Spleen (tissue), 11 donors: ENCODE data around the gene ZNF474. TPM values are rescaled to one million over a fixed set of nuclear protein-coding genes. Genes with fewer than 3 reads are reported as not detected.

Experiments used
- DNase-seq: peaks from one replicate; pipeline ENCODE4 v3.0.0-alpha.2; 2020
- H3K27ac ChIP-seq, 8 donors: fragments of 200-600 bp; sonication (generic) in 7 of 8; 1 replicate in 4 of 8; 2 replicates in 4 of 8; pipeline versions ENCODE4 v1.5.0 to v1.8.0; 2016 to 2021; ENCODE audit warnings: inconsistent platforms in 4 of 8, mild to moderate bottlenecking in 4 of 8, moderate library complexity in 1 of 8
- H3K27me3 ChIP-seq, 7 donors: fragments of 200-600 bp; sonication (generic) in 6 of 7; replicated peaks in 1 of 7; 1 replicate in 4 of 7; 2 replicates in 3 of 7; pipeline versions ENCODE4 v1.5.0 to v1.8.0; 2016 to 2021; ENCODE audit warnings: inconsistent platforms in 3 of 7, mild to moderate bottlenecking in 1 of 7
- H3K36me3 ChIP-seq, 6 donors: fragments of 200-600 bp; sonication (generic) in 5 of 6; 1 replicate in 4 of 6; 2 replicates in 2 of 6; pipeline versions ENCODE4 v1.5.0 to v1.8.0; 2016 to 2021; ENCODE audit warnings: inconsistent platforms in 2 of 6
- H3K4me1 ChIP-seq, 6 donors: fragments of 200-600 bp; sonication (generic) in 5 of 6; 1 replicate in 3 of 6; 2 replicates in 3 of 6; pipeline versions ENCODE4 v1.5.0 to v1.8.0; 2016 to 2021; ENCODE audit warnings: inconsistent platforms in 3 of 6
- H3K4me3 ChIP-seq, 8 donors: fragments of 200-600 bp; sonication (generic) in 7 of 8; 1 replicate in 4 of 8; 2 replicates in 4 of 8; pipeline versions ENCODE4 v1.5.0 to v1.8.0; 2016 to 2021; ENCODE audit warnings: inconsistent platforms in 4 of 8, mild to moderate bottlenecking in 4 of 8, moderate library complexity in 2 of 8
- H3K9me3 ChIP-seq, 8 donors: fragments of 200-600 bp; sonication (generic) in 7 of 8; 1 replicate in 4 of 8; 2 replicates in 4 of 8; pipeline versions ENCODE4 v1.5.0 to v1.8.0; 2016 to 2021; ENCODE audit warnings: inconsistent platforms in 4 of 8
- POLR2A ChIP-seq, 3 donors: fragments of 450-650 bp; IDR thresholded peaks; one replicate each; pipeline ENCODE4 v1.5.1; 2017; ENCODE audit warnings: antibody characterized with exemption in 3 of 3, mild to moderate bottlenecking in 1 of 3
- POLR2AphosphoS5 ChIP-seq, 3 donors: sonication (generic); formaldehyde crosslinking; IDR thresholded peaks; one replicate each; pipeline ENCODE4 v1.5.1; 2017; ENCODE audit warnings: antibody characterized with exemption in 3 of 3
- WGBS, 5 donors: extraction: QIAGEN DNeasy Blood & Tissue Kit in 3 of 5; methylation state at CpG; one replicate each; pipeline versions ENCODE4 v1.1.5 to v1.1.7; 2013 to 2018; 5-methylcytosine and 5-hydroxymethylcytosine counted together
- intact Hi-C: fragments of 100-400 bp; cut with DNase I; formaldehyde crosslinking; loops from one replicate; pipeline ENCODE4 v1.15.0; 2023; ENCODE audit warnings: low total_unique reads
- polyA plus RNA-seq, 3 donors: library from polyadenylated mRNA; stranded (reverse); fragments of 200-250 nt; gene quantifications; one replicate each; pipeline ENCODE4 v1.2.1, GENCODE V29; 2013
- total RNA-seq, 7 donors: library from RNA; depleted of rRNA in 3 of 7; stranded (reverse); fragments of >200 nt in 3 of 7; fragmentation: NEBNext Ultra II Directional in 4 of 7; extraction: Animal tissue kit (Norgen Biotek cat#: 25700) in 4 of 7; gene quantifications; one replicate each; pipeline versions ENCODE4 v1.1.0 to v1.2.1, GENCODE V29; 2016 to 2021
- TF ChIP-seq, protein P1 (sequence below), 11 experiments: fragments of 200-600 bp in 7 of 11; fragments of 450-650 bp in 4 of 11; sonication (generic) in 4 of 11; IDR thresholded peaks in 8 of 11; conservative IDR thresholded peaks in 3 of 11; 1 replicate in 7 of 11; 2 replicates in 4 of 11; pipeline versions ENCODE4 v1.4.0 to v1.8.0; 2016 to 2021; ENCODE audit warnings: antibody characterized with exemption in 11 of 11, inconsistent platforms in 4 of 11, mild to moderate bottlenecking in 1 of 11
- donor health status: healthy with polysubstance abuse.
- donor health status: DM: no; HTN: no; CAD: no; lungs with moderate emphysema.
- donor health status: DM: no; HTN: no; CAD: no.
- donor health status: Bipolar disorder and iron deficiency.
- donor health status: healthy.
- donor health status: DM: no; HTN: no; CAD: no.
- donor health status: DM: yes; HTN: yes; CAD: no.

The ZNF474 gene
- total and polyA plus RNA-seq, 10 donors: 0.05 to 0.60 (median 0.42) TPM; not detected in 5

DNA sequence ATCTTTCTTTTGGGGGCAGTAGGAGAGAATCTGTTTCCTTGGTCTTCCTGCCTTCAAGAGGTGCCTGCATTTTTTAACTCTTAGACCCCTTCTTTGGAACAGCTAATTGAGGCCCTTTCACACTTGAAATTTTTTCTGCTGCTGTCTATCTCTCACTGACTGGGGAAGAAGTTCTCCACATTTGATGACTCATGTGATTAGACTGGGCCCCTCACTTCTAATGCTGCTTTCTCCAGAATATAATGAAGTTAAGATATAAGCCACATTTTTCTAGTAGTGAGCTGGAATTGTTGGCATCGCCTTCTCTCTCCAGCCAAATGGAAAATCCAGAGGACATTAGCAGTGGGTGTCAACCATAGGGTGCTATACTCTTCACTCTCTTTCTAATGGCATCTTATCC lies 12.4 kb downstream of the ZNF474 start:
- 84 to 95% (median 89%) methylated on average over 1 of the region's 1 CpG for WGBS, 5 donors
- no peak for DNase-seq
- Histone ChIP-seq H3K27ac (no peak overlapping the region), H3K36me3 (no peaks in the 10 kb centered on the region), H3K4me3 (no peak overlapping the region), H3K27me3 (no peaks in the 10 kb centered on the region), H3K9me3 (no peaks in the 10 kb centered on the region), H3K4me1 (no peaks in the 10 kb centered on the region)
- intact Hi-C loops: no loop called here
- TF ChIP-seq, protein P1, sequence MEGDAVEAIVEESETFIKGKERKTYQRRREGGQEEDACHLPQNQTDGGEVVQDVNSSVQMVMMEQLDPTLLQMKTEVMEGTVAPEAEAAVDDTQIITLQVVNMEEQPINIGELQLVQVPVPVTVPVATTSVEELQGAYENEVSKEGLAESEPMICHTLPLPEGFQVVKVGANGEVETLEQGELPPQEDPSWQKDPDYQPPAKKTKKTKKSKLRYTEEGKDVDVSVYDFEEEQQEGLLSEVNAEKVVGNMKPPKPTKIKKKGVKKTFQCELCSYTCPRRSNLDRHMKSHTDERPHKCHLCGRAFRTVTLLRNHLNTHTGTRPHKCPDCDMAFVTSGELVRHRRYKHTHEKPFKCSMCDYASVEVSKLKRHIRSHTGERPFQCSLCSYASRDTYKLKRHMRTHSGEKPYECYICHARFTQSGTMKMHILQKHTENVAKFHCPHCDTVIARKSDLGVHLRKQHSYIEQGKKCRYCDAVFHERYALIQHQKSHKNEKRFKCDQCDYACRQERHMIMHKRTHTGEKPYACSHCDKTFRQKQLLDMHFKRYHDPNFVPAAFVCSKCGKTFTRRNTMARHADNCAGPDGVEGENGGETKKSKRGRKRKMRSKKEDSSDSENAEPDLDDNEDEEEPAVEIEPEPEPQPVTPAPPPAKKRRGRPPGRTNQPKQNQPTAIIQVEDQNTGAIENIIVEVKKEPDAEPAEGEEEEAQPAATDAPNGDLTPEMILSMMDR (IDR thresholded peaks at IDR 0.05 in 8 of 11, conservative IDR thresholded peaks at IDR 0.05 in 3 of 11): no peak
- TF ChIP-seq POLR2AphosphoS5 (IDR thresholded peaks at IDR 0.05) (no peak), POLR2A (IDR thresholded peaks at IDR 0.05) (no peak)

GRCh38 chr5:122142480-122143164 lies 13.3 kb downstream of the ZNF474 start:
- H3K4me1 ChIP-seq: no peaks in the 10 kb centered on the region
- WGBS, 5 donors: 83 to 92% (median 91%) methylated on average over 6 of the region's 6 CpGs
- H3K9me3 ChIP-seq: no peaks in the 10 kb centered on the region
- intact Hi-C loops: no loop called here
- no peak overlapping the region for H3K27ac ChIP-seq
- DNase-seq: no peak
- no peaks in the 10 kb centered on the region for H3K36me3 ChIP-seq
- TF ChIP-seq POLR2AphosphoS5 (IDR thresholded peaks at IDR 0.05) (no peak), POLR2A (IDR thresholded peaks at IDR 0.05) (no peak)
- TF ChIP-seq, protein P1 (IDR thresholded peaks at IDR 0.05 in 8 of 11, conservative IDR thresholded peaks at IDR 0.05 in 3 of 11): no peak
- H3K4me3 ChIP-seq: no peak overlapping the region
- no peaks in the 10 kb centered on the region for H3K27me3 ChIP-seq

- 73 to 91% (median 79%) methylated on average over 1 of the region's 1 CpG for WGBS, 5 donors
- TF ChIP-seq POLR2AphosphoS5 (IDR thresholded peaks at IDR 0.05): no peak
- TF ChIP-seq POLR2A (IDR thresholded peaks at IDR 0.05): no peak
- TF ChIP-seq, protein P1 (IDR thresholded peaks at IDR 0.05 in 8 of 11, conservative IDR thresholded peaks at IDR 0.05 in 3 of 11): no peak
- intact Hi-C loops: no loop called here
- H3K4me3 ChIP-seq: no peak overlapping the region
- DNase-seq: no peak
- no peaks in the 10 kb centered on the region for H3K27me3 ChIP-seq
- H3K9me3 ChIP-seq: no peaks in the 10 kb centered on the region
- H3K27ac ChIP-seq: no peak overlapping the region
- H3K4me1 ChIP-seq: no peaks in the 10 kb centered on the region
- no peaks in the 10 kb centered on the region for H3K36me3 ChIP-seq
Measured at GRCh38 chr5:122144236-122144635, 14.9 kb downstream of the ZNF474 start.

DNA sequence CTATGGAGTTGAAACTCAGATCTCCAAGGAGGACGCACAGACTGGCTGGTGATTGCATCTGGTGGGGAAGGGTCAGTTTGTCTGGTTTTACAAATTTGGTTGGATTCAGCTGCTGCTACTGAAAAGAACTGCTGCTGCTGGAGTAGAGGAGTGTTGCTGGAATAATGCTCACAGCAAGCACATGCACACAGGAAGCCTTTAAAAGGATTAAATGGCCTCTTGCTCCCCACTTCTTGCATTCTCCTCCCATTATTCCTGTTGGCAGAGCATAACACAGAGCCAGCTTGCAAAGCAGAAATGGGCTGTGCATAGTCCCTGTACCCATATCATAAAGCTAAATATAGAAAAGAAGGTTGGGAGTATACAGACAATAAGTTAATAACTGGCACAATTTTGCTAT lies 16.6 kb downstream of the ZNF474 start:
- H3K27me3 ChIP-seq: no peaks in the 10 kb centered on the region
- WGBS, 5 donors: 77 to 97% (median 90%) methylated on average over 1 of the region's 1 CpG
- H3K4me3 ChIP-seq: no peak overlapping the region
- no peak overlapping the region for H3K27ac ChIP-seq
- H3K4me1 ChIP-seq: no peaks in the 10 kb centered on the region
- TF ChIP-seq, protein P1 (IDR thresholded peaks at IDR 0.05 in 8 of 11, conservative IDR thresholded peaks at IDR 0.05 in 3 of 11): no peak
- TF ChIP-seq POLR2AphosphoS5 (IDR thresholded peaks at IDR 0.05) (no peak), POLR2A (IDR thresholded peaks at IDR 0.05) (no peak)
- H3K36me3 ChIP-seq: no peaks in the 10 kb centered on the region
- no peaks in the 10 kb centered on the region for H3K9me3 ChIP-seq
- intact Hi-C loops: no loop called here
- no peak for DNase-seq
